Stimulated activated naive CD8-positive, alpha-beta T cell treated with anti-CD3 and anti-CD28 coated beads, Interleukin-15, amount 100 ng/mL, for 72 hours (primary cell): ENCODE data around the gene CLMN.
A peak's percentile ranks its signal among the peaks of the same experiment; 100 is the strongest.

Source experiments
- ATAC-seq: fragments of 150-1000 bp; cut with Tn5 transposase; 2 replicates; pipeline ENCODE4 v1.10.0; 2021; ENCODE audit warnings: mild to moderate bottlenecking, moderate library complexity
- DNase-seq, 2 donors: peaks; one replicate each; pipeline ENCODE4 v3.0.0; 2021 to 2022
- H3K27ac Mint-ChIP-seq, 2 donors: one replicate each; pipeline ENCODE4 v1.8.0; 2022; ENCODE audit warnings: mild to moderate bottlenecking in 2 of 2, mixed read lengths in 2 of 2, moderate library complexity in 2 of 2
- H3K27me3 Mint-ChIP-seq: one replicate; pipeline ENCODE4 v1.8.0; 2022; ENCODE audit warnings: mixed read lengths
- H3K4me1 Mint-ChIP-seq: one replicate; pipeline ENCODE4 v1.8.0; 2022; ENCODE audit warnings: mild to moderate bottlenecking, mixed read lengths
- H3K4me3 Mint-ChIP-seq, 2 donors: one replicate each; pipeline ENCODE4 v1.8.0; 2022; ENCODE audit warnings: mild to moderate bottlenecking in 2 of 2, mixed read lengths in 2 of 2, moderate library complexity in 1 of 2
- H3K9me3 Mint-ChIP-seq, 2 donors: one replicate each; pipeline ENCODE4 v1.8.0; 2022; ENCODE audit warnings: mixed read lengths in 2 of 2

Gene CLMN

DNA sequence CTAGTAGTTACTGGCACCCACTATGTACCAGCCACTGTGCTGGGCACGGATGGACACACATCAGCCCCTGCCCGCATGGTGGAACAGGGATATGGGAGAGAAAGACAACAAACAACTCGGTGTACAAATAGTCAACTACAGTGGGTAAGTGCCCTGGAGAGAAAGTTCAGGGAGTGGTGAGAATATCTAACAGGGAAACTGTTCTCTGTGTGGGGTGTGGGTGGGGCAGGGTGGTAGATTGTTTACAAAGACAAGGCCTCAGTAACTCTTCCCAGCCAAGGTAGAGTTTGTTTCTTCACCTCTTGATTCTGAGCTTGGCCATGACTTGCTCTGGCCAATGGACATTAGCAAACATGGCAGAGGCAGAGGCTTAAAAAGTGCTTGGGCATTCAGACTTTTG is 12.9 kb upstream of the CLMN start:
- ATAC-seq, result no peak
- Mint-ChIP-seq H3K4me1 (no peaks in the 10 kb centered on the region), H3K27ac (no peak overlapping the region), H3K4me3 (no peak overlapping the region), H3K9me3 (peaks cover 0 to 7% of the 10 kb centered on the region in 2 donors), H3K27me3 (peaks cover 43% of the 10 kb centered on the region)
- no peak for DNase-seq

- Mint-ChIP-seq H3K9me3 (peaks cover 0 to 6% of the 10 kb centered on the region in 2 donors), H3K4me3 (no peak overlapping the region), H3K27ac (no peak overlapping the region), H3K27me3 (peaks cover 38% of the 10 kb centered on the region), H3K4me1 (no peaks in the 10 kb centered on the region)
- no peak for ATAC-seq
- no peak for DNase-seq
Measured at GRCh38 chr14:95331708-95332408, 12.2 kb upstream of the CLMN start.

DNA sequence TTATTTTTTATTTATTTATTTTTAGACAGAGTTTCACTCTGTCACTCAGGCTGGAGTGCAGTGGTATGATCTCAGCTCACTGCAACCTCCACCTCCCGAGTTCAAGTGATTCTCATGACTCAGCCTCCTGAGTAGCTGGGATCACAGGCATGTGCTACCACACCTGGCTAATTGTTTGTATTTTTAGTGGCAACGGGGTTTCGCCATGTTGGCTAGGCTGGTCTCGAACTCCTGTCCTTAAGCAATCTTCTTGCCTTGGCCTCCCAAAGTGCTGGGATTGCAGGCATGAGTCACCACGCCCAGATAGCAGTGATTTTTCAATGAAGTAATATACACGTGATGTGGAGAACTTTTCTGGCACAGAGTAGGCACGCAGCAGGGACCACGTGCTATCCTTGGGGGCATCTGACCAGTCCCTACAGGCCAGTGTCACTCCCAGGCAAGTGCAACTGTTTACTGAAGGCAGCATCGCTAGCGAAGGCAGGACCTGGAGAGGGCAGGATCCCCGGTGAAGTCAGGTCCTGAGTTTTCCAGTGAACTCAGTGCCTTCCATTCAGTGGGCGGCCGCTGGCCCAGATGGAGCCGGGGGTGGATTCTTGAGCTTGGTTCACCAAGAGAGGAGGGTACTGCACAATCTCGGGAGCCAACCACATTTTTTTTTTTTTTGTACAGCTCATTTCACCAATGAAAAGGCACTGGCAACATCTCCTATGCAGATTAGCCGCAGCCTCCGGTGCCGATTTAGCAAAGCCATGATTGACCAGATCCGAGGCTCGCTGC is 11.1 kb upstream of the CLMN start:
- H3K4me3 Mint-ChIP-seq, result no peak overlapping the region
- no peak for ATAC-seq
- no peak for DNase-seq
- H3K9me3 Mint-ChIP-seq, result no peaks in the 10 kb centered on the region
- H3K27ac Mint-ChIP-seq, result no peak overlapping the region
- H3K4me1 Mint-ChIP-seq, result no peaks in the 10 kb centered on the region
- H3K27me3 Mint-ChIP-seq, result peaks cover 34% of the 10 kb centered on the region

DNA sequence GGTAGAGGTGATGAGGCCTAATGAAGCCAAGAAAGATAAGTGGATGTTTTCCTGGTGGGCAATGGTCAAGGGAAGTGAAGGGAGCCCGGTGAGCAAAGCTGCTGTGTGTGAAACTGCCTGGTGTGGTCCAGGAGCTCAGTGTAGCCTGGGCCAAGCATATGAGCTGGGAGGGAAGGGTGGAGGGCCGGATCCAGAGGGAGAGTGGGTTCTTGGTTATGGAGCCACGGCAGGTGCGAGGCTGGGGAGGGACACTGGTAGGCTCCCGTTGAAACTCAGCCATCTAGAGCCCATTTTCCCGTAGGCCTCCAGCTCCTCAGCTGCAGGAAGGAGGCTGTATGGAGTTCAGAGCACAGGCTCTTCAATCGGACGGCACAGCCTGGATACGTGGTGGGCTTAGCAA is 10.2 kb upstream of the CLMN start:
- no peak overlapping the region for H3K27ac Mint-ChIP-seq
- DNase-seq (no peak), ATAC-seq (no peak)
- H3K27me3 Mint-ChIP-seq, result peaks cover 29% of the 10 kb centered on the region
- no peak overlapping the region for H3K4me3 Mint-ChIP-seq
- H3K9me3 Mint-ChIP-seq, result no peaks in the 10 kb centered on the region
- no peaks in the 10 kb centered on the region for H3K4me1 Mint-ChIP-seq

DNA sequence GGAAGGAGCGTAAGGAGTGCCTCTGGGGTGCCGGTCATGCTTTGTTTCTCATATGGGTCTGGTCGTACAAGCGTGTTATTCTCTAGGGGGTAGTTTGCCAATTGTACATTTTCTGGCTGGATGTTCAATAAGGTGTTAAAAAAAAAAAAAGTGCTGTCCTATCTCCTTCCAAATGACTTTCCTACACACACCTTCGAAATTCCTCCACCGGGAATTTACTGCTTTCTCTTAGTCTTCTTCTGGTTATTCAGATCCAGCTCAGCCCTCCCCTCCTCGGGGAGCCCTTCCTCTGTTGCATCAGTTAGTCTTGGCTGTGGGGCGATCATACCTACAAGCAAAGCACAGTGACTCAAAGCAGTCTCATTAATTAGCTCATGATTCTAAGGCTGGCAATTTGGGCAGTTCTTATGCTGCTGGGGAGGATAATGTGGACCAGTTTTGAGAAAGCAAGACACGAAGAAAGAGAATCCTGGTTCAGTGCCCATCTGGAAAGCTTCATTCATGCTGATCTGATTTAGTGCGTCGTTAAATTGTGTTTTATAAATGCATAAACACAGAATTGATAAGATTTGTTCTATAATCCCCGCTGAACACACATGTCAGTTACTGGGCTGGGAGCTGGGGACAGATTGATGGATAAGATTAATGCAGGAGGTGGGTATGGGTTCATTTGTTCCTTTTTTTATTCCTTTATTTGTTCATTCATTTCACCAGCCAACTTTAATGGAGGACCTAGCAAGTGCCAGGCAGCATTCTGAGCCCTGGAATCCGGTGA is 9.2 kb upstream of the CLMN start:
- no peak overlapping the region for H3K4me3 Mint-ChIP-seq

DNA sequence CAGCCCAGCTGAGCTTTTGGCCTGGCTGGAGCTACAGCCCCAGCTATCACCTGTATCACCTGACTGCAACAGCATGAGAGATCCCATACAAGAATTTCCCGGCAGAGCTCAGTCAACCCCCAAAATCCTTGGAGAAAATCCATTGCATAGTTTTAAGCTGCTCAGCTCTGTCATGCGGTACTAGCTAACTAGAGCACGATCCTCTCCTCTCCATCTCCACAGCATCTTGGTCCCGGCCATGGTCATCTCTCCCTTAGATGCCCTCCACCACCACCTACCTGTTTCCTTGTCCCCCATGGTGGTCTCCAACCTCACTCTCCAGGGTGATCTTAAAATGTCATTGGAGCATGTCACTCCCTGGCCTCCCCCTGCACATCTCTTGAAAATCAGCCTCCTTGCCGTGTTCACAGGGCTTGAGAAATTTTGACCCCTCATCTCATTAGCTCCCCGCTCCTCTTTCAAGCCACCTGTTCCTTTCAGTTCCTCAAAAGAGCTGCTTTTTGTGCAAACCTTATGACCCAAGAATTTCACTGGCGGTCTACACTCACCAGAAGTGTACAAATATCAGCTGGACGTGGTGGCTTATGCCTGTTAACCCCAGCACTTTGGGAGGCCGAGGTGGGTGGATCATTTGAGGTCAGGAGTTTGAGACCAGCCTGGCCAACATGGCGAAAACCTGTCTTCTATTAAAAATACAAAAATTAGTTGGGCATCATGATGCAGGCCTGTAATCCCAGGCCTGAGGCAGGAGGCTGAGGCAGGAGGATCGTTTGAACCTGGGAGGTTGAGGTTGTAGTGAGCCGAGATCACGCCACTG is 8.1 kb upstream of the CLMN start:
- Mint-ChIP-seq H3K4me3 (no peak overlapping the region), H3K27ac (no peak overlapping the region)

More for the DNA sequence above, 9.2 kb upstream of the CLMN start:
- H3K9me3 Mint-ChIP-seq, result no peaks in the 10 kb centered on the region
- no peaks in the 10 kb centered on the region for H3K4me1 Mint-ChIP-seq
- DNase-seq (no peak), ATAC-seq (no peak)
- H3K27ac Mint-ChIP-seq, result no peak overlapping the region
- H3K27me3 Mint-ChIP-seq, result peaks cover 26% of the 10 kb centered on the region

GRCh38 chr14:95326987-95327386 is 7.3 kb upstream of the CLMN start:
- DNase-seq (no peak), ATAC-seq (no peak)
- Mint-ChIP-seq H3K4me1 (no peaks in the 10 kb centered on the region), H3K9me3 (no peaks in the 10 kb centered on the region), H3K27me3 (peaks cover 30% of the 10 kb centered on the region), H3K27ac (no peak overlapping the region), H3K4me3 (no peak overlapping the region)

More for the DNA sequence above, 8.1 kb upstream of the CLMN start:
- Mint-ChIP-seq H3K27me3 (peaks cover 28% of the 10 kb centered on the region), H3K9me3 (no peaks in the 10 kb centered on the region), H3K4me1 (no peaks in the 10 kb centered on the region)
- DNase-seq (no peak), ATAC-seq (no peak)

GRCh38 chr14:95323917-95324316 is 4.2 kb upstream of the CLMN start:
- DNase-seq (no peak), ATAC-seq (no peak)
- Mint-ChIP-seq H3K27me3 (peaks cover 46% of the 10 kb centered on the region), H3K4me1 (peaks cover 6% of the 10 kb centered on the region), H3K27ac (no peak overlapping the region), H3K9me3 (no peaks in the 10 kb centered on the region), H3K4me3 (no peak overlapping the region)

- no peak for DNase-seq
- no peak overlapping the region for H3K4me3 Mint-ChIP-seq
- H3K4me1 Mint-ChIP-seq, result peaks cover 12% of the 10 kb centered on the region
- no peaks in the 10 kb centered on the region for H3K9me3 Mint-ChIP-seq
- no peak overlapping the region for H3K27ac Mint-ChIP-seq
- H3K27me3 Mint-ChIP-seq, result peaks cover 46% of the 10 kb centered on the region
- no peak for ATAC-seq
Measured at GRCh38 chr14:95323361-95323760, 3.7 kb upstream of the CLMN start.

GRCh38 chr14:95322651-95323050 is 2.9 kb upstream of the CLMN start:
- DNase-seq, result no peak
- H3K4me1 Mint-ChIP-seq, result peaks cover 17% of the 10 kb centered on the region
- no peak for ATAC-seq
- H3K27ac Mint-ChIP-seq, result peak overlapping the region in 1 of 2 donors; percentile 37
- no peaks in the 10 kb centered on the region for H3K9me3 Mint-ChIP-seq
- H3K27me3 Mint-ChIP-seq, result peaks cover 54% of the 10 kb centered on the region
- H3K4me3 Mint-ChIP-seq, result no peak overlapping the region

- Mint-ChIP-seq H3K9me3 (no peaks in the 10 kb centered on the region), H3K27ac (peak overlapping the region in 1 of 2 donors; percentile 42), H3K4me1 (peaks cover 17% of the 10 kb centered on the region), H3K27me3 (peaks cover 61% of the 10 kb centered on the region), H3K4me3 (no peak overlapping the region)
- DNase-seq (no peak), ATAC-seq (no peak)
Measured at GRCh38 chr14:95321693-95322455, 2.2 kb upstream of the CLMN start.

GRCh38 chr14:95320955-95321600 is 1.4 kb upstream of the CLMN start:
- no peak overlapping the region for H3K4me3 Mint-ChIP-seq
- ATAC-seq (no peak), DNase-seq (no peak)
- peaks cover 17% of the 10 kb centered on the region for H3K4me1 Mint-ChIP-seq
- no peaks in the 10 kb centered on the region for H3K9me3 Mint-ChIP-seq
- no peak overlapping the region for H3K27ac Mint-ChIP-seq
- H3K27me3 Mint-ChIP-seq, result peaks cover 62% of the 10 kb centered on the region

DNA sequence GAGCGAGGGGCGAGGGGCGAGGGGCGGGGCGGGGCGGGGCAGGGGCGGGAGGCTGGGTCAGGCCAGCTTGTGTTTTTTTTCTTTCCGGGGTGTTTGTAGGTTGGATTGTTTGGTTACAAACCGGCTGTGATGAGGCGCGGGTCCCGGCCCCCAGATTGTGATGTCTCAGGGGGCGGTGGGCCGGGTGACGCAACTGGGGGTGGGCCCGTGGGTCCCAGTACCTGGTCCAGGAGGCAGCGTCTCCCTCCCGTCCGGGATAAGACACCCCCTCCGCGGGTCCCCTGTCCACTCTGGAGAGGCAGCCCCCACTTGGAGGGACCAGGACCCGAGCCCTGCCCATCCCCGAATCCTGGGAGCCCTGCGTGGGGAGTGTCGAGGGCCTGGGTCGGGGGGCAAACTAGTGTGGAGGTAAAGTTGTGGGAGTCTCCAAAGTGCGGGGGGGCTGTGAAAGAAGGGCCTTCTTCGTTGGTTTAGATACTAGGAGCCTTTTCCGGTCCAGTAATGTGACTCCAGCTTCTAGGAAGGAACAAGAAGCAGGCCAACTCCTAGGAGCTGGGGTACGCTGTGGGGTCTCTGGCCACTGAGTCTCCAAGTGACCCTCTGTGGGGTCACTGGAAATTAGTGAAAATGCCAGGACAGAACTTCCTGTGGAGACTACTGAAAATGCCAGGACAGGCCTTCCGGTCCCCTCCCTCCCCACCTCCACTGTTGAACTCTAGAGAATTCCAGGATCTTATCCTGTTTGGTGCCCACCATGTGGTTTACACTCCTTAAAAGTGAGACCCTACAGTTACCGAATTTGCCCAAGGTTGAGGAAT is 579 bp upstream of the CLMN start:
- no peaks in the 10 kb centered on the region for H3K9me3 Mint-ChIP-seq
- peak overlapping the region; percentile 61 to 76 for H3K4me3 Mint-ChIP-seq
- peaks cover 65% of the 10 kb centered on the region for H3K27me3 Mint-ChIP-seq
- H3K27ac Mint-ChIP-seq, result no peak overlapping the region
- peaks cover 17% of the 10 kb centered on the region for H3K4me1 Mint-ChIP-seq
- ATAC-seq, result peak; percentile 31
- DNase-seq, result no peak
